HepG2 (cell line): Measurements from ENCODE around the gene COPZ2. TPM values are rescaled to one million over a fixed set of nuclear protein-coding genes. Genes with fewer than 3 reads are reported as not detected.

Experiments used
- ATAC-seq: fragments of 200-7000 bp; cut with Tn5 transposase; 3 replicates; pipeline ENCODE4 v1.9.1; 2020; ENCODE audit warnings: mild to moderate bottlenecking, moderate library complexity
- BruUV-seq: library from RNA; stranded (reverse); fragments of 400-500 nt; replicated peaks from 2 replicates; lab custom pipeline; 2021; lab: Mats Ljungman, UMichigan
- CTCF ChIA-PET: fragments of 300-600 bp; formaldehyde crosslinking; extraction: SDS; loops from one replicate; lab custom pipeline; 2021; ENCODE audit warnings: low total read pairs, inconsistent platforms, low intra/inter-chr PET ratio; lab: Yijun Ruan, JAX
- POLR2A ChIA-PET: fragments of 350-600 bp; sonication (Branson Sonifier 250); formaldehyde crosslinking; loops from one replicate; lab custom pipeline; 2020; ENCODE audit warnings: antibody characterized with exemption, inconsistent platforms; lab: Yijun Ruan, JAX
- DNase-seq: peaks from one replicate; pipeline ENCODE4 v3.0.0-alpha.2; 2015; ENCODE audit warnings: low spot score
- FAIRE-seq: peaks from 3 replicates; lab custom pipeline; 2011; peaks lifted over from hg19 to GRCh38; lab: Jason Lieb, UNC
- H2AFZ ChIP-seq: one replicate; pipeline ENCODE4 v1.6.1; 2011; ENCODE audit warnings: low read length, inconsistent platforms
- H3K27ac ChIP-seq: fragments of 300-600 bp; 3 replicates; pipeline ENCODE4 v1.8.0; 2011; ENCODE audit warnings: mixed run types, mild to moderate bottlenecking, mixed read lengths, low read length, inconsistent platforms; ENCODE audit not compliant: insufficient read depth; ENCODE audit errors: extremely low read length
- H3K27me3 ChIP-seq, 2 experiments: fragments of 200-600 bp in 1 of 2; 2 replicates in 1 of 2; 3 replicates in 1 of 2; pipeline versions ENCODE4 v1.6.0 to v1.8.0; 2011; ENCODE audit warnings: low read length in 2 of 2, mild to moderate bottlenecking in 2 of 2, moderate library complexity in 2 of 2, inconsistent platforms in 1 of 2; ENCODE audit not compliant: insufficient read depth in 2 of 2, control insufficient read depth in 1 of 2
- H3K36me3 ChIP-seq, 2 experiments: fragments of 200-600 bp in 1 of 2; replicated peaks in 1 of 2; 2 replicates in 1 of 2; 3 replicates in 1 of 2; pipeline versions ENCODE4 v1.5.1 to v1.8.0; 2011; ENCODE audit warnings: low read length in 2 of 2, inconsistent platforms in 1 of 2; ENCODE audit not compliant: insufficient read depth in 2 of 2, control insufficient read depth in 1 of 2
- H3K4me1 ChIP-seq: 2 replicates; pipeline ENCODE4 v1.5.1; 2012; ENCODE audit warnings: low read length, inconsistent platforms; ENCODE audit not compliant: insufficient read depth
- H3K4me2 ChIP-seq: 2 replicates; pipeline ENCODE4 v1.6.0; 2011; ENCODE audit warnings: low read depth, low read length, inconsistent platforms
- H3K4me3 ChIP-seq, 3 experiments: fragments of 200-600 bp in 1 of 3; sonication (generic), shearing (Covaris generic) in 1 of 3; replicated peaks in 1 of 3; 2 replicates each; pipeline ENCODE4 v1.5.1; 2011 to 2016; ENCODE audit warnings: low read length in 3 of 3, inconsistent platforms in 2 of 3, low read depth in 2 of 3, mild to moderate bottlenecking in 2 of 3, control low read depth in 1 of 3, mixed read lengths in 1 of 3; ENCODE audit not compliant: insufficient read depth in 1 of 3
- H3K79me2 ChIP-seq: one replicate; pipeline ENCODE4 v1.6.1; 2011; ENCODE audit warnings: low read length, inconsistent platforms; ENCODE audit not compliant: insufficient read depth
- H3K9ac ChIP-seq: 2 replicates; pipeline ENCODE4 v1.6.0; 2011; ENCODE audit warnings: mild to moderate bottlenecking, low read depth, low read length, inconsistent platforms; ENCODE audit not compliant: insufficient read depth
- H3K9me3 ChIP-seq: 2 replicates; pipeline ENCODE4 v1.5.1; 2012; ENCODE audit warnings: mild to moderate bottlenecking, low read length
- H4K20me1 ChIP-seq: 2 replicates; pipeline ENCODE4 v1.6.0; 2011; ENCODE audit warnings: inconsistent platforms, mild to moderate bottlenecking, low read length, moderate library complexity; ENCODE audit not compliant: insufficient read depth
- HMG20B ChIP-seq: conservative IDR thresholded peaks from 2 replicates; pipeline ENCODE4 v1.6.1; 2016; ENCODE audit warnings: missing genetic modification reagents, missing compliant biosample characterization
- MLLT10 ChIP-seq: sonication (generic); formaldehyde crosslinking; IDR thresholded peaks from 2 replicates; pipeline ENCODE4 v1.4.0; 2020; ENCODE audit warnings: missing genetic modification reagents
- STAT5B ChIP-seq: sonication (generic); formaldehyde crosslinking; IDR thresholded peaks from 2 replicates; pipeline ENCODE4 v1.4.0; 2020; ENCODE audit warnings: missing genetic modification reagents
- ZNF274 ChIP-seq: sonication (generic); formaldehyde crosslinking; IDR thresholded peaks from 2 replicates; pipeline ENCODE4 v1.5.1; 2020; ENCODE audit warnings: mild to moderate bottlenecking, missing genetic modification reagents
- ZNF7 ChIP-seq: IDR thresholded peaks from 2 replicates; pipeline ENCODE4 v1.6.1; 2016; ENCODE audit warnings: missing biosample characterization, missing genetic modification reagents
- ZNF782 ChIP-seq: sonication (generic); formaldehyde crosslinking; IDR thresholded peaks from 2 replicates; pipeline ENCODE4 v1.4.0; 2020; ENCODE audit warnings: missing genetic modification reagents, mild to moderate bottlenecking, borderline replicate concordance
- WGBS: methylation state at CpG from one replicate; pipeline ENCODE4 v1.1.6; 2017; ENCODE audit warnings: low lambda C conversion rate; 5-methylcytosine and 5-hydroxymethylcytosine counted together
- in situ Hi-C: cut with HindIII; loops from 2 replicates; pipeline ENCODE4 v1.10.0; 2017; ENCODE audit warnings: low pct_unique_long_range_greater_than_20kb; ENCODE audit not compliant: extremely low pct_ligation_motif_present
- intact Hi-C: fragments of 100-400 bp; cut with micrococcal nuclease; formaldehyde crosslinking; loops from one replicate; pipeline ENCODE4 v1.10.0; 2022; ENCODE audit not compliant: unreplicated experiment
- polyA plus RNA-seq, 8 experiments: library from polyadenylated mRNA; depleted of rRNA in 3 of 8; stranded (reverse) in 7 of 8; unstranded in 1 of 8; fragments of >200 nt; fragmentation: Illumina TruSeq in 4 of 8; extraction: Trizol in 4 of 8; gene quantifications; 2 replicates each; pipeline versions ENCODE4 v1.2.1 to v1.2.3, GENCODE V29; 2011 to 2016; ENCODE audit warnings: low read depth in 4 of 8, missing spikeins in 1 of 8, mixed read lengths in 1 of 8; ENCODE audit not compliant: insufficient read depth in 1 of 8
- total RNA-seq, 5 experiments: library from RNA; depleted of rRNA; stranded (reverse); fragments of >200 nt; fragmentation: Illumina TruSeq; extraction: Trizol; gene quantifications; 2 replicates each; pipeline ENCODE4 v1.2.3, GENCODE V29; 2016; ENCODE audit warnings: low read depth in 1 of 5
- TF ChIP-seq, protein P1 (sequence below): sonication (generic); formaldehyde crosslinking; IDR thresholded peaks from 2 replicates; pipeline ENCODE4 v1.9.0; 2022; ENCODE audit warnings: missing genetic modification reagents, mild to moderate bottlenecking, borderline replicate concordance
- TF ChIP-seq, protein P2 (sequence below): IDR thresholded peaks from 2 replicates; pipeline ENCODE4 v1.6.1; 2016

COPZ2 gene
- total and polyA plus RNA-seq, 2 of the 13 experiments (the other 11 are each of a cell fraction or from before 2014, with no cell fraction given): 0.61 to 1.5 TPM

DNA sequence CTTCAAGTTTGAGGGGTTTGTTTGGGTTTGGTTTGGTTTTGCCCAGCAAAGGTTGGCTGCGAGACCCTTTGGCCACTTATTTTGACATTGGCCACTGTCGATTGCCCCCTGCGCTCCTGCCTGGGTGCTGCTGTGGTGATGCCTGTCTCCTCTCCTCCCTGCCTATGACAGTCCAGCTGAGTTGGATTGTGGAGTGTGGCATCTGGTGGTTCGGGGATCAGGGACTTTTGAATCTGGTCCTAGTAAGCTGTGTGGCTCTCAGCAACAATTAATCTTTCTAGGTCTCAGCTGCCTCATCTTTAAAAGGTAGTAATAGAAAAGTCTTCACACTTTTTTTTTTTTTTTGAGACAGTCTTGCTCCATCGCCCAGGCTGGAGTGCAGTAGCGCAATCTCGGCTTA, 39.6 kb downstream of the COPZ2 start:
- POLR2A ChIA-PET: no interaction called here
- Histone ChIP-seq H3K27ac (no peak overlapping the region), H3K27me3 (peaks cover 3 to 38% of the 10 kb centered on the region in 2 experiments; a peak in 3 of 5 replicates), H3K9me3 (no peaks in the 10 kb centered on the region), H3K36me3 (no peaks in the 10 kb centered on the region), H3K4me3 (no peak overlapping the region), H4K20me1 (no peaks in the 10 kb centered on the region), H3K9ac (no peak overlapping the region), H3K4me2 (no peak overlapping the region), H2AFZ (no peak overlapping the region)
- no TSS peak for BruUV-seq
- intact Hi-C loops: no loop called here
- no peak for ATAC-seq
- CTCF ChIA-PET: no interaction called here
- no peak for DNase-seq
- WGBS: 79% methylated on average over 7 of the region's 7 CpGs
- FAIRE-seq: no peak
- TF ChIP-seq, protein P1, sequence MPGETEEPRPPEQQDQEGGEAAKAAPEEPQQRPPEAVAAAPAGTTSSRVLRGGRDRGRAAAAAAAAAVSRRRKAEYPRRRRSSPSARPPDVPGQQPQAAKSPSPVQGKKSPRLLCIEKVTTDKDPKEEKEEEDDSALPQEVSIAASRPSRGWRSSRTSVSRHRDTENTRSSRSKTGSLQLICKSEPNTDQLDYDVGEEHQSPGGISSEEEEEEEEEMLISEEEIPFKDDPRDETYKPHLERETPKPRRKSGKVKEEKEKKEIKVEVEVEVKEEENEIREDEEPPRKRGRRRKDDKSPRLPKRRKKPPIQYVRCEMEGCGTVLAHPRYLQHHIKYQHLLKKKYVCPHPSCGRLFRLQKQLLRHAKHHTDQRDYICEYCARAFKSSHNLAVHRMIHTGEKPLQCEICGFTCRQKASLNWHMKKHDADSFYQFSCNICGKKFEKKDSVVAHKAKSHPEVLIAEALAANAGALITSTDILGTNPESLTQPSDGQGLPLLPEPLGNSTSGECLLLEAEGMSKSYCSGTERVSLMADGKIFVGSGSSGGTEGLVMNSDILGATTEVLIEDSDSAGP (CRISPR knock-in tag): no peak
- no peak for TF ChIP-seq ZNF782 (CRISPR knock-in tag)
- no peak for TF ChIP-seq ZNF7 (CRISPR knock-in tag)
- TF ChIP-seq, protein P2, sequence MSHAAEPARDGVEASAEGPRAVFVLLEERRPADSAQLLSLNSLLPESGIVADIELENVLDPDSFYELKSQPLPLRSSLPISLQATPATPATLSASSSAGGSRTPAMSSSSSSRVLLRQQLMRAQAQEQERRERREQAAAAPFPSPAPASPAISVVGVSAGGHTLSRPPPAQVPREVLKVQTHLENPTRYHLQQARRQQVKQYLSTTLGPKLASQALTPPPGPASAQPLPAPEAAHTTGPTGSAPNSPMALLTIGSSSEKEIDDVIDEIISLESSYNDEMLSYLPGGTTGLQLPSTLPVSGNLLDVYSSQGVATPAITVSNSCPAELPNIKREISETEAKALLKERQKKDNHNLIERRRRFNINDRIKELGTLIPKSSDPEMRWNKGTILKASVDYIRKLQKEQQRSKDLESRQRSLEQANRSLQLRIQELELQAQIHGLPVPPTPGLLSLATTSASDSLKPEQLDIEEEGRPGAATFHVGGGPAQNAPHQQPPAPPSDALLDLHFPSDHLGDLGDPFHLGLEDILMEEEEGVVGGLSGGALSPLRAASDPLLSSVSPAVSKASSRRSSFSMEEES (CRISPR knock-in tag): no peak
- no peak for TF ChIP-seq STAT5B
- no peak for TF ChIP-seq MLLT10
- TF ChIP-seq HMG20B (CRISPR knock-in tag): no peak
- TF ChIP-seq ZNF274 (CRISPR knock-in tag): no peak
- TF ChIP-seq, all 625 proteins: peak for 0
- Histone ChIP-seq H3K4me1 (peaks cover 28% of the 10 kb centered on the region), H3K79me2 (no peaks in the 10 kb centered on the region)
- in situ Hi-C loops: no loop called here
